SK-N-SH treated with all-trans-retinoic acid at 6 μM for 48 hours (cell line): ENCODE measurements around the gene TSHZ2.

ENCODE experiments used
- ISL1 ChIP-seq: fragments of 250-450 bp; sonication (Bioruptor Pico); IDR thresholded peaks from 2 replicates; pipeline ENCODE4 v2.1.2; 2022; ENCODE audit warnings: mild to moderate bottlenecking, moderate library complexity
- PATZ1 ChIP-seq: fragments of 250-450 bp; sonication (Bioruptor Pico); IDR thresholded peaks from 2 replicates; pipeline ENCODE4 v1.8.0; 2020; ENCODE audit warnings: mild to moderate bottlenecking, moderate library complexity, borderline replicate concordance
- TSHZ2 ChIP-seq: fragments of 250-450 bp; sonication (Bioruptor Pico); IDR thresholded peaks from 2 replicates; pipeline ENCODE4 v1.5.0; 2020; ENCODE audit warnings: mild to moderate bottlenecking, moderate library complexity
- ZNF8 ChIP-seq: fragments of 450-650 bp; formaldehyde crosslinking; IDR thresholded peaks from 2 replicates; pipeline ENCODE4 v1.5.0; 2020; ENCODE audit warnings: mild to moderate bottlenecking, moderate library complexity

GRCh38 chr20:53409447-53409717 lies 437.2 kb downstream of the TSHZ2 start:
- TF ChIP-seq TSHZ2 (no peak), PATZ1 (no peak), ISL1 (CRISPR knock-in tag) (no peak), ZNF8 (CRISPR knock-in tag) (no peak)
